Measurements from ENCODE around the gene PLEKHM2. TPM values are rescaled to one million over a fixed set of nuclear protein-coding genes. Genes with fewer than 3 reads are reported as not detected.

Gene PLEKHM2
- total RNA-seq, 1 experiment from 2014 or later: 49.7 TPM

- TF ChIP-seq FOXP4 (CRISPR knock-in tag; IDR thresholded peaks at IDR 0.05) (no peak), GRHL2 (CRISPR knock-in tag; IDR thresholded peaks at IDR 0.05; ENCODE audit: insufficient replicate concordance, severe bottlenecking) (no peak), JAZF1 (CRISPR knock-in tag; IDR thresholded peaks at IDR 0.05) (no peak), KAT7 (CRISPR knock-in tag; IDR thresholded peaks at IDR 0.05; ENCODE audit: borderline replicate concordance) (no peak)
Observed at GRCh38 chr1:15748690-15749398, 64.7 kb downstream of the PLEKHM2 start (continued).

- no peaks in the 10 kb centered on the region for H3K36me3 Mint-ChIP-seq
- no peaks in the 10 kb centered on the region; the same call in 1 of the 2 replicates for H3K27me3 Mint-ChIP-seq (ENCODE audit: low read depth)
- H3K4me1 Mint-ChIP-seq: peaks cover 3% of the 10 kb centered on the region; the same call in 1 of the 2 replicates
- no peaks in the 10 kb centered on the region for H3K9me3 Mint-ChIP-seq
- ATAC-seq (peak; percentile 53), DNase-seq (ENCODE audit: low spot score) (no peak)
- no peak overlapping the region for H3K4me3 Mint-ChIP-seq
- CTCF ChIA-PET: interaction anchor here (1.0 to 1.5 kb wide), 2 partner anchors 8 to 11 kb away, joined by 5 to 6 read pairs; no protein-coding TSS in a partner anchor
- TF ChIP-seq EMX1 (CRISPR knock-in tag; IDR thresholded peaks at IDR 0.05) (no peak), FOXP1 (CRISPR knock-in tag; IDR thresholded peaks at IDR 0.05; ENCODE audit: borderline replicate concordance) (peak; percentile 20; the same call in 1 of the 2 replicates), ARID4B (CRISPR knock-in tag; IDR thresholded peaks at IDR 0.05; ENCODE audit: borderline replicate concordance) (no peak)
- no peak overlapping the region for H3K27ac Mint-ChIP-seq
- POLR2A ChIA-PET: no interaction called here
Observed at GRCh38 chr1:15749399-15750291, 65.5 kb downstream of the PLEKHM2 start.

GRCh38 chr1:15750924-15751323 lies 66.8 kb downstream of the PLEKHM2 start:
- ATAC-seq (no peak), DNase-seq (ENCODE audit: low spot score) (no peak)
- 0 out of 2 replicates have a peak, but pooled peaks cover 3% of the 10 kb centered on the region for H3K9me3 Mint-ChIP-seq
- peaks cover 11% of the 10 kb centered on the region for H3K4me1 Mint-ChIP-seq
- POLR2A ChIA-PET: no interaction called here
- CTCF ChIA-PET: no interaction called here
- H3K27ac Mint-ChIP-seq: no peak overlapping the region
- H3K27me3 Mint-ChIP-seq (ENCODE audit: low read depth): no peaks in the 10 kb centered on the region; the same call in 1 of the 2 replicates
- H3K36me3 Mint-ChIP-seq: no peaks in the 10 kb centered on the region
- H3K4me3 Mint-ChIP-seq: no peak overlapping the region
- TF ChIP-seq RORB (CRISPR knock-in tag; IDR thresholded peaks at IDR 0.05) (no peak), ATF1 (CRISPR knock-in tag; IDR thresholded peaks at IDR 0.05) (no peak), RELA (CRISPR knock-in tag; IDR thresholded peaks at IDR 0.05; ENCODE audit: borderline replicate concordance) (no peak), ELF4 (CRISPR knock-in tag; IDR thresholded peaks at IDR 0.05; ENCODE audit: low read depth) (no peak), SOX15 (CRISPR knock-in tag; IDR thresholded peaks at IDR 0.05) (no peak), GTF2I (CRISPR knock-in tag; conservative IDR thresholded peaks at IDR 0.05) (no peak), TP53 (CRISPR knock-in tag; IDR thresholded peaks at IDR 0.05) (no peak), E2F4 (CRISPR knock-in tag; IDR thresholded peaks at IDR 0.05; ENCODE audit: borderline replicate concordance, low read depth) (no peak), FOXP1 (CRISPR knock-in tag; IDR thresholded peaks at IDR 0.05; ENCODE audit: borderline replicate concordance) (no peak), ZNF425 (CRISPR knock-in tag; conservative IDR thresholded peaks at IDR 0.05) (no peak), ZNF281 (CRISPR knock-in tag; IDR thresholded peaks at IDR 0.05) (no peak), EMX1 (CRISPR knock-in tag; IDR thresholded peaks at IDR 0.05) (no peak), NFE2L1 (CRISPR knock-in tag; IDR thresholded peaks at IDR 0.05) (no peak), JAZF1 (CRISPR knock-in tag; IDR thresholded peaks at IDR 0.05) (no peak)

Data from WTC11 (cell line).